ENCODE data around the gene GDI1.

Gene GDI1

DNA sequence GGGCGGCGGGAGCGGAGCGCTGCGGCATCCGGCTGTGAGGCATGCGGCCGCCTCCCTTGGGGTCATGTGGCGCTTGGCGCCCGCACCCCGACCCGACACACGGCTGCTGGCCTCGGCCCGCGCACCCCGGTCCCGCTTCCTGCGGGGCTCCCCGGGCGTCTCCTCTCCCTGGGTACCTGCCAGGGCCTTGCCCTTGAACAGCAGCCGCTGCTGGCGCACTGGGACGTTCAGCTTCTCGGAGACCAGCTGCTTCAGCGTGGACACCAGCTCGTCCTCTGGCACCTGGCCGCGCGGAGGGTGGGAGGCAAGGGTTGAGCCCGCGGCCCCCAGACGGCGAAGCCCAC lies 49.1 kb downstream of the GDI1 start:
- no peaks in the 10 kb centered on the region for H3K9me3 ChIP-seq (ENCODE audit: control insufficient read depth in 2 of 2, low read length in 2 of 2)
- peaks cover 0 to 5% of the 10 kb centered on the region in 2 donors for H3K36me3 ChIP-seq (ENCODE audit: control insufficient read depth in 2 of 2, insufficient read depth in 2 of 2, low read length in 2 of 2)
- H3K4me1 ChIP-seq (ENCODE audit: control insufficient read depth in 2 of 2, insufficient read depth in 2 of 2, low read length in 2 of 2), result peaks cover 19 to 21% of the 10 kb centered on the region in 2 donors
- peak overlapping the region; percentile 65 to 75 for H3K9ac ChIP-seq (ENCODE audit: low read depth in 1 of 2, low read length in 2 of 2)
- H3K27ac ChIP-seq (ENCODE audit: low read depth in 2 of 2, low read length in 2 of 2), result peak overlapping the region; percentile 71 to 76
- peaks cover 0 to 3% of the 10 kb centered on the region in 2 donors for H3K27me3 ChIP-seq (ENCODE audit: control insufficient read depth in 2 of 2, insufficient read depth in 2 of 2, low read length in 2 of 2)
- H3K4me3 ChIP-seq (ENCODE audit: low read length in 2 of 2), result peak overlapping the region; percentile 65

- peaks cover 0 to 3% of the 10 kb centered on the region in 2 donors for H3K27me3 ChIP-seq (ENCODE audit: control insufficient read depth in 2 of 2, insufficient read depth in 2 of 2, low read length in 2 of 2)
- peak within 1 kb of the TSS; percentile 76 to 80 for H3K27ac ChIP-seq (ENCODE audit: low read depth in 2 of 2, low read length in 2 of 2)
- H3K9me3 ChIP-seq (ENCODE audit: control insufficient read depth in 2 of 2, low read length in 2 of 2), result no peaks in the 10 kb centered on the region
- peaks cover 19 to 21% of the 10 kb centered on the region in 2 donors for H3K4me1 ChIP-seq (ENCODE audit: control insufficient read depth in 2 of 2, insufficient read depth in 2 of 2, low read length in 2 of 2)
- H3K4me3 ChIP-seq (ENCODE audit: low read length in 2 of 2), result peak within 1 kb of the TSS; percentile 65
- peaks cover 0 to 5% of the 10 kb centered on the region in 2 donors for H3K36me3 ChIP-seq (ENCODE audit: control insufficient read depth in 2 of 2, insufficient read depth in 2 of 2, low read length in 2 of 2)
- peak within 1 kb of the TSS; percentile 65 to 75 for H3K9ac ChIP-seq (ENCODE audit: low read depth in 1 of 2, low read length in 2 of 2)
Measured at GRCh38 chrX:154486396-154487207, 49.6 kb downstream of the GDI1 start, which contains the start of gene UBL4A. UBL4A (minus strand) TSS chrX:154486615; CDS start chrX:154486584, 31 bp downstream.

GRCh38 chrX:154487518-154488290 lies 50.8 kb downstream of the GDI1 start:
- no peak overlapping the region for H3K9ac ChIP-seq (ENCODE audit: low read depth in 1 of 2, low read length in 2 of 2)
- peak overlapping the region; percentile 76 to 80 for H3K27ac ChIP-seq (ENCODE audit: low read depth in 2 of 2, low read length in 2 of 2)
- H3K4me3 ChIP-seq (ENCODE audit: low read length in 2 of 2), result no peak overlapping the region
- peaks cover 19 to 21% of the 10 kb centered on the region in 2 donors for H3K4me1 ChIP-seq (ENCODE audit: control insufficient read depth in 2 of 2, insufficient read depth in 2 of 2, low read length in 2 of 2)
- peaks cover 0 to 5% of the 10 kb centered on the region in 2 donors for H3K36me3 ChIP-seq (ENCODE audit: control insufficient read depth in 2 of 2, insufficient read depth in 2 of 2, low read length in 2 of 2)
- H3K27me3 ChIP-seq (ENCODE audit: control insufficient read depth in 2 of 2, insufficient read depth in 2 of 2, low read length in 2 of 2), result peaks cover 0 to 3% of the 10 kb centered on the region in 2 donors
- H3K9me3 ChIP-seq (ENCODE audit: control insufficient read depth in 2 of 2, low read length in 2 of 2), result no peaks in the 10 kb centered on the region

GRCh38 chrX:154488336-154489075 lies 51.6 kb downstream of the GDI1 start:
- Histone ChIP-seq H3K4me1 (ENCODE audit: control insufficient read depth in 2 of 2, insufficient read depth in 2 of 2, low read length in 2 of 2) (peaks cover 19 to 21% of the 10 kb centered on the region in 2 donors), H3K9ac (ENCODE audit: low read depth in 1 of 2, low read length in 2 of 2) (no peak overlapping the region), H3K36me3 (ENCODE audit: control insufficient read depth in 2 of 2, insufficient read depth in 2 of 2, low read length in 2 of 2) (peaks cover 0 to 5% of the 10 kb centered on the region in 2 donors), H3K4me3 (ENCODE audit: low read length in 2 of 2) (no peak overlapping the region), H3K9me3 (ENCODE audit: control insufficient read depth in 2 of 2, low read length in 2 of 2) (no peaks in the 10 kb centered on the region), H3K27me3 (ENCODE audit: control insufficient read depth in 2 of 2, insufficient read depth in 2 of 2, low read length in 2 of 2) (peaks cover 0 to 3% of the 10 kb centered on the region in 2 donors), H3K27ac (ENCODE audit: low read depth in 2 of 2, low read length in 2 of 2) (no peak overlapping the region)

DNA sequence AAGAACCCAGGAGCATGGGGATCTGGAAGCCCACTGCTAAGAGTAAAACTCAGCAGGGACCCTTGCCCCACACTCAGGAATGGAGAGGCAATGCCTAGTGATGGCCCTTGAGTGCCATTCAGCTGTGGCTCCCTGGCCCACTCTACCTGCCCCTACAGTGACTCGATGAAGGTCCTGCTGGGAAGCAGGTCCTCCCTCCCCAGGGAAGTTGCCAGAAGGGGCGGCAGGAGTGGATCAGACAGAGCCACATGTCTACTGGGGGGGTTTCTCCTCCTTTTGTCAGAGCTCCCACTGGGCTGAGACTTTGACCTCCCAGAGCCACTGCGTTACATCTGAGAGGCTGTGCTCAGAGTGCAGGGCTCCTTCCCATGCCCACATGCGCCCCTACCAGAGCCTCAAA lies 52.2 kb downstream of the GDI1 start:
- peaks cover 0 to 3% of the 10 kb centered on the region in 2 donors for H3K27me3 ChIP-seq (ENCODE audit: control insufficient read depth in 2 of 2, insufficient read depth in 2 of 2, low read length in 2 of 2)
- H3K4me3 ChIP-seq (ENCODE audit: low read length in 2 of 2), result peak overlapping the region; percentile 72 to 74
- no peaks in the 10 kb centered on the region for H3K9me3 ChIP-seq (ENCODE audit: control insufficient read depth in 2 of 2, low read length in 2 of 2)
- peak overlapping the region in 1 of 2 donors; percentile 94 for H3K27ac ChIP-seq (ENCODE audit: low read depth in 2 of 2, low read length in 2 of 2)
- peak overlapping the region in 1 of 2 donors; percentile 89 for H3K9ac ChIP-seq (ENCODE audit: low read depth in 1 of 2, low read length in 2 of 2)
- H3K4me1 ChIP-seq (ENCODE audit: control insufficient read depth in 2 of 2, insufficient read depth in 2 of 2, low read length in 2 of 2), result peaks cover 19 to 21% of the 10 kb centered on the region in 2 donors
- peaks cover 0 to 1% of the 10 kb centered on the region in 2 donors for H3K36me3 ChIP-seq (ENCODE audit: control insufficient read depth in 2 of 2, insufficient read depth in 2 of 2, low read length in 2 of 2)

DNA sequence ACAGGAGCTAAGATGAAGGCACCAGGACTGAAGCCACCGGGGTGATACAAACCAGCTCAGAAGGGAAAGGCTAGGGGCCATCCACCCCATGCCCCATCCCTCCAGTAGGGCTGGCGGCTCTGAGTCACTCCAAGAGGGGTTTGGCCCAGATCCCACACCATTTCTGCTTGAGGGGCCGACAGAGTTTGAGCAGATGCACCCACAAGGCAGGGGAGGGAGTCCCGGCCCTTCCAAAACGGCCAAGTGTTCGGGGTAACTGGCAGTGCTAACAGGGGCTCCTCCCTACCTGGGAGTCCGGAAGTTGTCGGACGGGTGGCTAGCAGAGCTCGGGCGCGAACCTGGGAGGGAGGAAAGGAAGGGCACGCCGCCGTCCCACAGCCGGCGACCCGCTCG lies 53.1 kb downstream of the GDI1 start:
- H3K27me3 ChIP-seq (ENCODE audit: control insufficient read depth in 2 of 2, insufficient read depth in 2 of 2, low read length in 2 of 2), result peaks cover 0 to 3% of the 10 kb centered on the region in 2 donors
- no peaks in the 10 kb centered on the region for H3K9me3 ChIP-seq (ENCODE audit: control insufficient read depth in 2 of 2, low read length in 2 of 2)
- peak overlapping the region; percentile 87 to 94 for H3K27ac ChIP-seq (ENCODE audit: low read depth in 2 of 2, low read length in 2 of 2)
- H3K4me1 ChIP-seq (ENCODE audit: control insufficient read depth in 2 of 2, insufficient read depth in 2 of 2, low read length in 2 of 2), result peaks cover 18 to 21% of the 10 kb centered on the region in 2 donors
- peak overlapping the region; percentile 72 to 74 for H3K4me3 ChIP-seq (ENCODE audit: low read length in 2 of 2)
- H3K9ac ChIP-seq (ENCODE audit: low read depth in 1 of 2, low read length in 2 of 2), result peak overlapping the region; percentile 65 to 89
- no peaks in the 10 kb centered on the region for H3K36me3 ChIP-seq (ENCODE audit: control insufficient read depth in 2 of 2, insufficient read depth in 2 of 2, low read length in 2 of 2)

GRCh38 chrX:154490414-154491083 lies 53.6 kb downstream of the GDI1 start, which contains the start of gene SLC10A3:
SLC10A3 (minus strand) TSS chrX:154490629; CDS start chrX:154488940, 1,689 bp downstream.
- peak within 1 kb of the TSS; percentile 83 to 89 for H3K9ac ChIP-seq (ENCODE audit: low read depth in 1 of 2, low read length in 2 of 2)
- H3K4me1 ChIP-seq (ENCODE audit: control insufficient read depth in 2 of 2, insufficient read depth in 2 of 2, low read length in 2 of 2), result peaks cover 12 to 17% of the 10 kb centered on the region in 2 donors
- H3K36me3 ChIP-seq (ENCODE audit: control insufficient read depth in 2 of 2, insufficient read depth in 2 of 2, low read length in 2 of 2), result no peaks in the 10 kb centered on the region
- no peaks in the 10 kb centered on the region for H3K27me3 ChIP-seq (ENCODE audit: control insufficient read depth in 2 of 2, insufficient read depth in 2 of 2, low read length in 2 of 2)
- peak within 1 kb of the TSS; percentile 72 to 74 for H3K4me3 ChIP-seq (ENCODE audit: low read length in 2 of 2)
- peak within 1 kb of the TSS; percentile 94 to 95 for H3K27ac ChIP-seq (ENCODE audit: low read depth in 2 of 2, low read length in 2 of 2)
- H3K9me3 ChIP-seq (ENCODE audit: control insufficient read depth in 2 of 2, low read length in 2 of 2), result no peaks in the 10 kb centered on the region
